A673 (cell line): ENCODE measurements around the gene EIF3A.

Source experiments
- EZH2 ChIP-seq: fragments of 200-600 bp; sonication (generic); IDR thresholded peaks from 2 replicates; pipeline ENCODE4 v1.6.1; 2017; ENCODE audit warnings: borderline replicate concordance, low read depth, mild to moderate bottlenecking, mixed read lengths, antibody characterized with exemption, low read length; ENCODE audit not compliant: poor library complexity, severe bottlenecking
- TF ChIP-seq, protein P1 (sequence below): fragments of 300-800, 200-600 bp; sonication (generic); conservative IDR thresholded peaks from 2 replicates; pipeline ENCODE4 v1.5.1; 2017; ENCODE audit warnings: low read depth, mild to moderate bottlenecking, antibody characterized with exemption, low read length, moderate library complexity, mixed read lengths

DNA sequence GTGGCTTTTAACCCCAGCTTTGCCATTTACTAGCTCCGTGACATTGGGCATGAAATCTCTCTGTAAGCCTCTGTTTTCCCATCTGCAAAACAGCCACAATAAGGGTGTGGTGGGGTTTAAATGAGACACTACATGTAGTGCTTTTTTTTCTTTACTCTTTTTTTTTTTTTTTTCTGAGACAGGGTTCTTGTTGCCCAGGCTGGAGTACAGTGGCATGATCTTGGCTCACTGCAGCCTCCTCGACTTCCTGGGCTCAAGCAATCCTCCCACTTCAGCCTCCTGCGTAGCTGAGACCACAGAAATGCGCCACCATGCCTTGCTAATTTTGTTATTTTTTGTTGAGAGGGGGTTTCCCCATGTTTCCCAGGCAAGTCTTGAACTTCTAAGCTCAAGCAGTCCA lies 15.0 kb upstream of the EIF3A start:
- TF ChIP-seq, protein P1, sequence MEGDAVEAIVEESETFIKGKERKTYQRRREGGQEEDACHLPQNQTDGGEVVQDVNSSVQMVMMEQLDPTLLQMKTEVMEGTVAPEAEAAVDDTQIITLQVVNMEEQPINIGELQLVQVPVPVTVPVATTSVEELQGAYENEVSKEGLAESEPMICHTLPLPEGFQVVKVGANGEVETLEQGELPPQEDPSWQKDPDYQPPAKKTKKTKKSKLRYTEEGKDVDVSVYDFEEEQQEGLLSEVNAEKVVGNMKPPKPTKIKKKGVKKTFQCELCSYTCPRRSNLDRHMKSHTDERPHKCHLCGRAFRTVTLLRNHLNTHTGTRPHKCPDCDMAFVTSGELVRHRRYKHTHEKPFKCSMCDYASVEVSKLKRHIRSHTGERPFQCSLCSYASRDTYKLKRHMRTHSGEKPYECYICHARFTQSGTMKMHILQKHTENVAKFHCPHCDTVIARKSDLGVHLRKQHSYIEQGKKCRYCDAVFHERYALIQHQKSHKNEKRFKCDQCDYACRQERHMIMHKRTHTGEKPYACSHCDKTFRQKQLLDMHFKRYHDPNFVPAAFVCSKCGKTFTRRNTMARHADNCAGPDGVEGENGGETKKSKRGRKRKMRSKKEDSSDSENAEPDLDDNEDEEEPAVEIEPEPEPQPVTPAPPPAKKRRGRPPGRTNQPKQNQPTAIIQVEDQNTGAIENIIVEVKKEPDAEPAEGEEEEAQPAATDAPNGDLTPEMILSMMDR: no peak
- TF ChIP-seq EZH2: no peak
